HL-60 (cell line): ENCODE measurements around the gene TNFSF4.

Source experiments
- CTCF ChIP-seq: IDR thresholded peaks from one replicate; pipeline ENCODE4 v1.5.1; 2011; ENCODE audit warnings: low read length, control low read depth, inconsistent platforms; ENCODE audit not compliant: insufficient read depth
- GABPA ChIP-seq: IDR thresholded peaks from 2 replicates; pipeline ENCODE4 v1.6.1; 2012; ENCODE audit warnings: low read depth
- POLR2AphosphoS5 ChIP-seq: IDR thresholded peaks from 2 replicates; pipeline ENCODE4 v1.6.1; 2012; ENCODE audit warnings: low read depth
- REST ChIP-seq: IDR thresholded peaks from 2 replicates; pipeline ENCODE4 v1.6.1; 2012; ENCODE audit warnings: low read depth; ENCODE audit not compliant: insufficient replicate concordance

GRCh38 chr1:173187671-173188237, 19.4 kb downstream of the TNFSF4 start:
- TF ChIP-seq REST (no peak), CTCF (no peak), GABPA (no peak), POLR2AphosphoS5 (no peak)
